ENCODE data around the gene MAPK1. TPM values are rescaled to one million over a fixed set of nuclear protein-coding genes. Genes with fewer than 3 reads are reported as not detected.
A peak's percentile ranks its signal among the peaks of the same experiment; 100 is the strongest.
"Not testable (repeated sequence)": the region's sequence is repeated elsewhere in the genome, so short reads cannot be mapped to it uniquely, and the experiment has no call there.

Gene MAPK1
- total RNA-seq, 1 donor from 2014 or later: 38.6 TPM

- Histone ChIP-seq H3K9ac (ENCODE audit: low read depth in 1 of 3, low read length in 3 of 3) (no peak overlapping the region), H3K4me3 (ENCODE audit: low read length in 3 of 3) (no peak overlapping the region), H3K36me3 (ENCODE audit: control insufficient read depth in 3 of 3, insufficient read depth in 3 of 3, low read length in 3 of 3) (no peaks in the 10 kb centered on the region), H3K9me3 (ENCODE audit: control insufficient read depth in 3 of 3, low read length in 3 of 3) (no peaks in the 10 kb centered on the region), H3K27ac (ENCODE audit: low read depth, low read length) (no peak overlapping the region), H3K4me1 (ENCODE audit: control insufficient read depth in 3 of 3, insufficient read depth in 3 of 3, low read length in 3 of 3) (no peaks in the 10 kb centered on the region), H3K27me3 (ENCODE audit: control insufficient read depth in 3 of 3, insufficient read depth in 3 of 3, low read length in 3 of 3) (no peaks in the 10 kb centered on the region)
Observed at GRCh38 chr22:21881841-21882753, 14.7 kb upstream of the MAPK1 start.

GRCh38 chr22:21876486-21877176 lies 9.2 kb upstream of the MAPK1 start:
- Histone ChIP-seq H3K4me1 (ENCODE audit: control insufficient read depth in 3 of 3, insufficient read depth in 3 of 3, low read length in 3 of 3) (no peaks in the 10 kb centered on the region), H3K4me3 (ENCODE audit: low read length in 3 of 3) (no peak overlapping the region), H3K27ac (ENCODE audit: low read depth, low read length) (no peak overlapping the region), H3K27me3 (ENCODE audit: control insufficient read depth in 3 of 3, insufficient read depth in 3 of 3, low read length in 3 of 3) (no peaks in the 10 kb centered on the region), H3K9ac (ENCODE audit: low read depth in 1 of 3, low read length in 3 of 3) (no peak overlapping the region), H3K9me3 (ENCODE audit: control insufficient read depth in 3 of 3, low read length in 3 of 3) (no peaks in the 10 kb centered on the region), H3K36me3 (ENCODE audit: control insufficient read depth in 3 of 3, insufficient read depth in 3 of 3, low read length in 3 of 3) (no peaks in the 10 kb centered on the region)

GRCh38 chr22:21874953-21875352 lies 7.5 kb upstream of the MAPK1 start:
- H3K36me3 ChIP-seq (ENCODE audit: control insufficient read depth in 3 of 3, insufficient read depth in 3 of 3, low read length in 3 of 3); H3K27me3 ChIP-seq (ENCODE audit: control insufficient read depth in 3 of 3, insufficient read depth in 3 of 3, low read length in 3 of 3); H3K4me3 ChIP-seq (ENCODE audit: low read length in 3 of 3); H3K9me3 ChIP-seq (ENCODE audit: control insufficient read depth in 3 of 3, low read length in 3 of 3); H3K27ac ChIP-seq (ENCODE audit: low read depth, low read length); H3K9ac ChIP-seq (ENCODE audit: low read depth in 1 of 3, low read length in 3 of 3); H3K4me1 ChIP-seq (ENCODE audit: control insufficient read depth in 3 of 3, insufficient read depth in 3 of 3, low read length in 3 of 3): not testable (repeated sequence)

- H3K9me3 ChIP-seq (ENCODE audit: control insufficient read depth in 3 of 3, low read length in 3 of 3): no peaks in the 10 kb centered on the region
- H3K27me3 ChIP-seq (ENCODE audit: control insufficient read depth in 3 of 3, insufficient read depth in 3 of 3, low read length in 3 of 3): no peaks in the 10 kb centered on the region
- H3K27ac ChIP-seq (ENCODE audit: low read depth, low read length): no peak overlapping the region
- no peak overlapping the region for H3K4me3 ChIP-seq (ENCODE audit: low read length in 3 of 3)
- no peaks in the 10 kb centered on the region for H3K36me3 ChIP-seq (ENCODE audit: control insufficient read depth in 3 of 3, insufficient read depth in 3 of 3, low read length in 3 of 3)
- H3K4me1 ChIP-seq (ENCODE audit: control insufficient read depth in 3 of 3, insufficient read depth in 3 of 3, low read length in 3 of 3): no peaks in the 10 kb centered on the region
- no peak overlapping the region for H3K9ac ChIP-seq (ENCODE audit: low read depth in 1 of 3, low read length in 3 of 3)
Observed at GRCh38 chr22:21873619-21874018, 6.2 kb upstream of the MAPK1 start.

GRCh38 chr22:21872741-21873140 lies 5.3 kb upstream of the MAPK1 start:
- H3K27me3 ChIP-seq (ENCODE audit: control insufficient read depth in 3 of 3, insufficient read depth in 3 of 3, low read length in 3 of 3); H3K4me3 ChIP-seq (ENCODE audit: low read length in 3 of 3); H3K9ac ChIP-seq (ENCODE audit: low read depth in 1 of 3, low read length in 3 of 3); H3K27ac ChIP-seq (ENCODE audit: low read depth, low read length); H3K4me1 ChIP-seq (ENCODE audit: control insufficient read depth in 3 of 3, insufficient read depth in 3 of 3, low read length in 3 of 3); H3K36me3 ChIP-seq (ENCODE audit: control insufficient read depth in 3 of 3, insufficient read depth in 3 of 3, low read length in 3 of 3); H3K9me3 ChIP-seq (ENCODE audit: control insufficient read depth in 3 of 3, low read length in 3 of 3): not testable (repeated sequence)

- Histone ChIP-seq H3K27me3 (ENCODE audit: control insufficient read depth in 3 of 3, insufficient read depth in 3 of 3, low read length in 3 of 3) (no peaks in the 10 kb centered on the region), H3K4me3 (ENCODE audit: low read length in 3 of 3) (no peak overlapping the region), H3K9ac (ENCODE audit: low read depth in 1 of 3, low read length in 3 of 3) (no peak overlapping the region), H3K9me3 (ENCODE audit: control insufficient read depth in 3 of 3, low read length in 3 of 3) (no peaks in the 10 kb centered on the region), H3K4me1 (ENCODE audit: control insufficient read depth in 3 of 3, insufficient read depth in 3 of 3, low read length in 3 of 3) (peaks cover 17 to 25% (median 23%) of the 10 kb centered on the region in 3 donors), H3K36me3 (ENCODE audit: control insufficient read depth in 3 of 3, insufficient read depth in 3 of 3, low read length in 3 of 3) (no peaks in the 10 kb centered on the region), H3K27ac (ENCODE audit: low read depth, low read length) (no peak overlapping the region)
Observed at GRCh38 chr22:21868651-21869050, 1.2 kb upstream of the MAPK1 start.

- no peaks in the 10 kb centered on the region for H3K9me3 ChIP-seq (ENCODE audit: control insufficient read depth in 3 of 3, low read length in 3 of 3)
- H3K4me1 ChIP-seq (ENCODE audit: control insufficient read depth in 3 of 3, insufficient read depth in 3 of 3, low read length in 3 of 3): peaks cover 23 to 31% (median 25%) of the 10 kb centered on the region in 3 donors
- no peaks in the 10 kb centered on the region for H3K27me3 ChIP-seq (ENCODE audit: control insufficient read depth in 3 of 3, insufficient read depth in 3 of 3, low read length in 3 of 3)
- peak overlapping the region; percentile 88 for H3K27ac ChIP-seq (ENCODE audit: low read depth, low read length)
- peak overlapping the region; percentile 89 to 95 (median 90) for H3K4me3 ChIP-seq (ENCODE audit: low read length in 3 of 3)
- H3K9ac ChIP-seq (ENCODE audit: low read depth in 1 of 3, low read length in 3 of 3): peak overlapping the region; percentile 89 to 94 (median 92)
- H3K36me3 ChIP-seq (ENCODE audit: control insufficient read depth in 3 of 3, insufficient read depth in 3 of 3, low read length in 3 of 3): no peaks in the 10 kb centered on the region
Observed at GRCh38 chr22:21866833-21867527, 465 bp downstream of the MAPK1 start.

GRCh38 chr22:21865041-21865440 lies 2.4 kb downstream of the MAPK1 start:
- H3K27ac ChIP-seq (ENCODE audit: low read depth, low read length): no peak overlapping the region
- H3K27me3 ChIP-seq (ENCODE audit: control insufficient read depth in 3 of 3, insufficient read depth in 3 of 3, low read length in 3 of 3): no peaks in the 10 kb centered on the region
- peaks cover 42 to 47% (median 43%) of the 10 kb centered on the region in 3 donors for H3K4me1 ChIP-seq (ENCODE audit: control insufficient read depth in 3 of 3, insufficient read depth in 3 of 3, low read length in 3 of 3)
- H3K4me3 ChIP-seq (ENCODE audit: low read length in 3 of 3): peak overlapping the region in 1 of 3 donors; percentile 89
- peak overlapping the region in 1 of 3 donors; percentile 89 for H3K9ac ChIP-seq (ENCODE audit: low read depth in 1 of 3, low read length in 3 of 3)
- no peaks in the 10 kb centered on the region for H3K9me3 ChIP-seq (ENCODE audit: control insufficient read depth in 3 of 3, low read length in 3 of 3)
- H3K36me3 ChIP-seq (ENCODE audit: control insufficient read depth in 3 of 3, insufficient read depth in 3 of 3, low read length in 3 of 3): no peaks in the 10 kb centered on the region

- no peaks in the 10 kb centered on the region for H3K36me3 ChIP-seq (ENCODE audit: control insufficient read depth in 3 of 3, insufficient read depth in 3 of 3, low read length in 3 of 3)
Observed at GRCh38 chr22:21862386-21863245, 4.8 kb downstream of the MAPK1 start.

More at GRCh38 chr22:21862386-21863245, 4.8 kb downstream of the MAPK1 start:
- Histone ChIP-seq H3K9me3 (ENCODE audit: control insufficient read depth in 3 of 3, low read length in 3 of 3) (no peaks in the 10 kb centered on the region), H3K27me3 (ENCODE audit: control insufficient read depth in 3 of 3, insufficient read depth in 3 of 3, low read length in 3 of 3) (no peaks in the 10 kb centered on the region), H3K27ac (ENCODE audit: low read depth, low read length) (no peak overlapping the region), H3K4me1 (ENCODE audit: control insufficient read depth in 3 of 3, insufficient read depth in 3 of 3, low read length in 3 of 3) (peaks cover 50 to 64% (median 56%) of the 10 kb centered on the region in 3 donors), H3K4me3 (ENCODE audit: low read length in 3 of 3) (no peak overlapping the region), H3K9ac (ENCODE audit: low read depth in 1 of 3, low read length in 3 of 3) (no peak overlapping the region)
